H54 (cell line): ENCODE results near the gene MAP1LC3B.

Source experiments
- DNase-seq: peaks from one replicate; pipeline ENCODE4 v3.0.0; 2011; ENCODE audit warnings: low spot score, mixed read lengths; ENCODE audit not compliant: insufficient read length
- FAIRE-seq: peaks from 3 replicates; lab custom pipeline; 2011; peaks lifted over from hg19 to GRCh38; lab: Jason Lieb, UNC
- POLR2A ChIP-seq: IDR thresholded peaks from 2 replicates; pipeline ENCODE4 v1.6.1; 2011; ENCODE audit warnings: low read depth, mild to moderate bottlenecking, low read length

The MAP1LC3B gene

GRCh38 chr16:87447323-87447722 is 55.2 kb downstream of the MAP1LC3B start:
- no peak for TF ChIP-seq POLR2A
- no peak for DNase-seq
- FAIRE-seq = no peak

GRCh38 chr16:87448866-87449265 is 56.7 kb downstream of the MAP1LC3B start:
- DNase-seq (no peak), FAIRE-seq (no peak)
- TF ChIP-seq POLR2A = no peak

- DNase-seq = no peak
- TF ChIP-seq POLR2A = no peak
- no peak for FAIRE-seq
These were observed 59.6 kb downstream of the MAP1LC3B start for GRCh38 chr16:87451563-87452210.

GRCh38 chr16:87453326-87453725 is 61.2 kb downstream of the MAP1LC3B start:
- FAIRE-seq = no peak

More at GRCh38 chr16:87453326-87453725, 61.2 kb downstream of the MAP1LC3B start:
- TF ChIP-seq POLR2A = no peak
- DNase-seq = no peak
